Stimulated activated CD4-positive, alpha-beta T cell treated with anti-CD3 and anti-CD28 coated beads, Interleukin-1b, Interleukin-23, amount 100 ng/mL, for 4 hours (primary cell): Measurements from ENCODE around the gene RBM7.

ENCODE experiments used
- DNase-seq, 2 donors: peaks; one replicate each; pipeline ENCODE4 v3.0.0-alpha.2; 2020; ENCODE audit warnings: low read depth in 2 of 2

RBM7 gene, protein sequence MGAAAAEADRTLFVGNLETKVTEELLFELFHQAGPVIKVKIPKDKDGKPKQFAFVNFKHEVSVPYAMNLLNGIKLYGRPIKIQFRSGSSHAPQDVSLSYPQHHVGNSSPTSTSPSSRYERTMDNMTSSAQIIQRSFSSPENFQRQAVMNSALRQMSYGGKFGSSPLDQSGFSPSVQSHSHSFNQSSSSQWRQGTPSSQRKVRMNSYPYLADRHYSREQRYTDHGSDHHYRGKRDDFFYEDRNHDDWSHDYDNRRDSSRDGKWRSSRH

DNA sequence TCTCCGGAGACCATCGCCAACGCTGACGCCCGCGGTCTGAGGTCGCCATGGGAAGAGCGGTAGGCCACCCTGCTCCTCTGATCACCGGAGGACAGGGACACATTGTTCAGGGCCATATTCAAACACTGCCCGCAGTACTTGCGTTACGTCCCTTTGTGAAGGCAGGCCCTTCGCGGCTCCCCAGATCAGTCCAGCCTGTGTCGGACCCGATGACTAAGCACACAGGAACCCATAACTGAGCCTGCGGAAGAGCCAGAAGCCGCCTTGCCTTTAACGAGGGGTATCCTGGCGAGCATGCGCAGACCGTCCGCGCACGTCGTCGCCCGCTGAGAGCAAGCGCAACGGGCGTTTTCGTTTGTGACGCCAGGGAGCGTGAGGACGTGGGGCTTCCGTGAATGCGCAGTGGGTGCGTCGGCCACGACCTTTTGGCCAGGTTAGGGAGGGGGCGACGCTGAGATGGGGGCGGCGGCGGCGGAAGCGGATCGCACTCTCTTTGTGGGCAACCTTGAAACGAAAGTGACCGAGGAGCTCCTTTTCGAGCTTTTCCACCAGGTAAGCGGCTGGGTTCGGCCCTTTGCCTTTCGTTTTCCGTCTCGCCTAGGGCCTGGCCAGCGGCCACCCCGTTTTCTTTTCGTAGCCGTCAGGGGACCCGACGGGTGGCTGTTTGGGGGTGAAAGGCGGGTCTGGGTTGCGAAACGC is at the start of gene RBM7, which contains the start of gene C11orf71:
Gene RBM7 (plus strand): TSS at position 451 of the 699 bp plus-strand sequence. CDS start 6 bp downstream, at position 457.
Gene C11orf71 (minus strand): TSS at position 296 of the 699 bp plus-strand sequence. CDS start 180 bp downstream, at position 116.
- DNase-seq = peak; percentile 95 to 97

DNA sequence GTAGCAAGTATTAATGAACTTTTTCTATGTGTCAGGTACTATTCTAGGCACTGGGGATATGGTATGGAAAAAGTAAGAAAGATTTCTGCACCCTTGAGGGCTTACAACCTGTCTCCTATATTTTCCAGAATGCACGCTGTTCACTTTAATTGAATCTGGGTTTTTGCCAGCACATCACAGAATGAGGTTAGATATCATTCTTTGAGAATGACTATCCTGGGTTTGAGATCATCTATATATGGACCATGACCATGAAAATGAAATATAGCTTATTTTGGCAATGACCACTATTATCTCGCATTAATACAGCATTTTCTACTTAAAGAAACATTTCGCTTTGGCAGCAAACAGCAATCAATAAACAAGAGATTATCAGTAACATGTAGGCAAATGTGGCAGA is 47.0 kb upstream of the RBM7 start:
- no peak for DNase-seq

DNA sequence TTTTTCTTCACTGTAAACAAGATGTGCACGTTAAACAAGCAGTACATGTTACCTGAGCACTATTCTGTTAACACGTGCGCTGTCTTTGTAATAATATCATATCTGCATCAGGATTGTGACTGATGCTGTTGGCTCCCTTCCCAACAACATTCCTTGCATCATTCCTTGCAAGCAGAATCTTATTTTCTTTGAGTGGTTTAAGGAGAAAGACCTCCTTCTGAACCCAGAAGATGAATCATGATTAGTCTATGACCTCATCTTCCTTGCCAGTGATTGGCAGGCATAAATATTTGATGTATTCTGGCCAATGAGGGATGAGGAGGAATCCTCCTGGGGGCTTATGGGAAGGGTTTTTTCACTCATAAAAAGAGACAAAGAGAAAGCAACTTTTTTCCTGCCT is 46.4 kb upstream of the RBM7 start:
- no peak for DNase-seq

DNA sequence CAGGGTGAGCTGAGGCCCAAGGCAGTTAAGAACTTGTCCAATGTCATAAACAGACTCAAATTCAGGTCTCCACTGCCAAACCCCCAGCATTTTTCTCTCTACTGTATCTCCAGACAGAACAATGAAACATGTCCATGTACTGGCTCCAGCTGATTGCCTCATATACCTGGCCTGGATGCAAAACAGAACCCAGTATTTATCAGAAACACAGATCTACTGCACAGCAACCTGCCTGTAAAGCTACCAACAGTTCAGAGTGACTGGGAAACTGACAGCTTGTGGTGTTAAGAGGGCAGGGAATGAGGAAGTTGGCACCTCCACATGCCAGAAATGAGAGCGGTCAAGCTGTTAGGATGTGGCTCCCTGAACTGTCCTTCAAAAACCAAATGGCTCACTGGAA is 41.8 kb upstream of the RBM7 start:
- no peak for DNase-seq

DNA sequence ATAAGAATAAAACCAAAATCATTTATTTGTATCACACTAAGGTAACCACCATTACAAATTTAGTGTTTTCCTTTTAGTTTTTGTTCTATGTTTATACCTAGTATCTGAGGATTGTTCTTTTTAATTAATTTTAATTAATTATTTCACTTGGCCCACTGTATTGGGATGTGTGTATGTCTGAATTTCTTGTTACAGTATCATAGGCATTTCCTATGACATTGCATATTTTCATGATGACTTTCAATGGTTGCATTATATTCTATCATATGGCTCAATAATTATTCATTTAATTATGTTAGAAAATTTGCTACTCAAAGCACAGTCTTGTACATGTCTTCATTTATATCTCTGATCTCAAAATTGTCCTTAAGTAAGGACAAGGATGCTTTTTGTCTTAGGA is 41.1 kb upstream of the RBM7 start:
- DNase-seq = no peak

DNA sequence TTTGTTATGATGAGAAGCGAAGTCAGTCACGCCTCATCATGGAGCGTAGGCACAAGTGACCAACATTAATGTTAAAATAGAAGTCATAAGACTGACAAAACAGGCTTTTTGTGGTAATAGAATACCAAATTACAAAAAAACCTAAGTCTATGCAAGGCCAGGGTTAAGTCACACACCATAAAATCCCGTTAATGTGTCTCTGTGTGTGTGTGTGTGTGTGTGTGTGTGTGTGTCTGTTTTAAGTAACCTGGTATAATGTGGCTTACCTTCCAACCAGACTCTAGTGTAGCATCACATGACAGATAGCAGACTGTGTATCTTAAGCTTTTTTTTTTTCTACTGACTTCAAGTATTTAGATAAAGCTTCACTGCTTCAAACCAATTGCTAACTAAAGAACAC is 38.1 kb upstream of the RBM7 start:
- no peak for DNase-seq

DNA sequence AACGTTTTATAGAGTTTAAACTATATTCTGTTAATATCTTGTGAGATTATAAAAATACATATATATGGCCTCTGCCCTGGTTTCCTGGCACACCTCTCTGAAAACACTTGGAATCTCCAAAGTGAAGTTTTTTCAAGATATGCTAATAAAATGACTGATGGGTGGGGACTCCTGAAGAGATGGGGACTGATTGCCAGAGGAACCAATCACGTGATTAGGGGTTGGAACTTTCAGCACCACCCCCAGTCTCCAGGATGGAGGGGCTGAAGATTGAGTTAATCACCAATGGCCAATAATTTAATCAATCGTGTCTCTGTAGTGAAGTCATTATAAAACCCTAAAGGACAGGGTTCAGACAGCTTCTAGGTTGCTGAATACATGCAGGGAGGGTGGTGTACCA is 37.5 kb upstream of the RBM7 start:
- DNase-seq = no peak

DNA sequence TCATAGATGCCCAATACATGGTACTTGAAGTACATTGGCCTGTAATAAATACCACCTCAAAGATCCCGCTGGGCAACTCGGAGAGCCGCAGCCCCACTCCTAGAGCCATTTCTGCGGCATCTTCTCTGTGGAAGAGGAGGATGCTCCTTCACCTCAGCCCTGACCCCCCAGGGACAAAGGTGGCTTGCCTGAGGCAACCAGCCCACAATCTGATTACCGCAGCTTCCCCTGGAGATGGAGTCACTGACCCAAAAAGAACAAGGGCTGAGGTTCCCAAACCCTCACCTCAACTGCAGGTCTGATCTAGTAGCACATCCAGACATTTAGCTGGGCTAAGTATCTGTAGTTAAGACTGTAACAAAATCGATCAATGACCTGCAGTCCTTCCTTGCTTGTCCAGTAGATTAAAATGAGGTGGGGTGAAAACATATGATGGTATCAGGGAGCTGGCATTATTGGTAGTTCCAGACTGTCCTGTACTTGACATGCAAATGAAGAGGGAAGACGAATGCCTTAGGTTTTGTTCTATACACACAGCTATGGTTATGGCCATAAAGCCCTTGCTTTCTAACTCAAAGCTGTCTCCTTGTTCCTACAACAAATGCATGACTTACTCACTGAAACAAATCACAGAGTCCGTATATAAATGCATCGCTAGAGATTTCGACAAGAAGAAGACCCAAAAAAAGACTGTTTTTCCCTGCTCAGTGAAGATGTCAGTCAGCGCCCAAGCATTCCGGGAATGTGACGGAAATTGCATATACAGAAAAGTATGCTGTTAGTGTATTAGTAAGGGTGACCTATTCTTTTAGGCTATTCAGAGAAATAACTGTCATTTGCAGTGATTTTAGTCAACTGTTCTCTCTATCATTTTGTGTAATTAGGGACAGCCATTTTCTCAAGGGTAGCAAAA is 33.9 kb upstream of the RBM7 start:
- DNase-seq = no peak

DNA sequence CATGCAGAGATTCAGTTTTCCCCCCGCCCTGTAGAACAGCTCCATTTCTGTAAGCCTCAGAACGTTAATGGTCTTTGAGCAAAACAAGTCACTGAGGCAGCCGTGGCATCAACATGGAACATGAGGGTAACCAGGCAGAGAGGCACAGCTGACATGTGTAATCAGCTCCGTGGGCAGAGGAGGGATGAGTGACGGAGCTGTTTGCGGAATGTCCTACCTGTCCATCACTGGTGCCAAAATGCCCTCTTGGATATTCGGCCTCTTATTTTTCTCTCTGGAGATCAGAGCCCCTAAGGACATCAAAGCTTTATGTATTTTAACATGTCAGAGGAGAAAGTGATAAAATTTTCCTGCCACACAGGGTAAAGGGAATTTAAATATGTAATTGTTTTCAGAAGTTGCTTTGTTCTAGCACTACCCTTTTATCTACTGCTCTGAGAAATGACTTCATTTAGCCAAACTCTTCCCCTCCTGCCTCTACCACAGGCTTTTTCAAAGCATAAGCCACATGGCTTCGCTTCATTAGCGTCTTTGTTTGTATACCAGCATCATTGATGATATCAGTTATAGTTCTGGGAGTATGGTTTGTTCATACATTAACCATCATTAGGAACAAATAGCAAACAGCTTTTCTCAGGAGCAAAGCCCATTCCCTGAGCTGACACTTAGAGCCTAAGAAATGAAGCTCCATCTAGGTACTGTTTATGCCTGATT is 33.1 kb upstream of the RBM7 start:
- DNase-seq = no peak

DNA sequence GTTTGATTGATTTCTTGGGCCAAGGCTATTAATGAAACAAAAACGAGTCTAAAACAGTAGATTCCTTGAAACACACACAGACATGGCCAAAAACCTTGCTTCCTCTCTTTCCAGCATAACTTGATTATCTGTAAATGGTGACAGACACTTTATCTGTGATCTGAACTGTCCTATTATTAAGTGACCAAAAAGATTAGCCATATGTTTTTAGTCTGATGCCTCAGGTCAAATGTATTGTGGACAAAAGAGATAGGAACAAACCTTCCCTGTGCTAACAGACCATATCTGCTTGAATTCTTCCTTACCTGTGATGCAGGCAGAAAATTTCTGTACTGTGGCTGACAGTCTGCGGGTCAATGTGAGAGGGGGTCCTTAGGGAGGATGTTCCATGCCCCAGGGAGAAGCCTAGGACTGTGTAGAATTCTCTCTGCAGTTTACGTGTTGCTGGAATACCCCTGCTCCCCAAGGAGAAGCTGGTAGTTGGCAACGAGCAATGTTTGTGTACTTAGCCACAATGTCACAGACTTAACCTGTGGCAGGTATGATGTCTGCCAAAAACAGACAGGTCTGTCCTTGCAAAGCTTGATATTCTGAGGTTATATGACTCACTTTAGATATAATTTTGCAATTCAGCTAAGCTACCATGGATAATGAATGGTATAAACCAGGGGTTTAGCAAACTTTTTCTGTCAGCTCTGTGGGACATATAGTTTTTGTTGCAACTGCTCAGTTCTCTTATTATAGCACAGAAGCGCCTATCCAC is 31.4 kb upstream of the RBM7 start:
- no peak for DNase-seq

DNA sequence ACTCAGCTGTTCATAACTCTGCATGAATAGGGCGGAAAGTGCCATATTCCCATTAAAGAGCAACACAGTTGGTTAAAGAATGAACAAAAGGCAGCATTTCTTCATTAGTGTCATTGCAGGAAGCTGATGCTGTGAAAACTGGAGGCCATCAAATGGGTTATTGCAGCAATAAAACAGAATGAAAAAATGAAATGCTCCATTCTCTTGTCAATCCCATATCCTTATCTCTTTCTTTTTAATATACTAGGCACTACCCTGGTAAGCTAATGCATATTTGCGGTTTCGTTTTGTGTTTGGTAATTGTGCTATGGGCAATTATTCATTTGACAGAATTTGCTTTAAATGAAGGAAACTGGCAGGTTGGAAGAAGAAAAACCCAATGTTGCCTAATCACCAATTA is 25.4 kb upstream of the RBM7 start:
- no peak for DNase-seq

DNA sequence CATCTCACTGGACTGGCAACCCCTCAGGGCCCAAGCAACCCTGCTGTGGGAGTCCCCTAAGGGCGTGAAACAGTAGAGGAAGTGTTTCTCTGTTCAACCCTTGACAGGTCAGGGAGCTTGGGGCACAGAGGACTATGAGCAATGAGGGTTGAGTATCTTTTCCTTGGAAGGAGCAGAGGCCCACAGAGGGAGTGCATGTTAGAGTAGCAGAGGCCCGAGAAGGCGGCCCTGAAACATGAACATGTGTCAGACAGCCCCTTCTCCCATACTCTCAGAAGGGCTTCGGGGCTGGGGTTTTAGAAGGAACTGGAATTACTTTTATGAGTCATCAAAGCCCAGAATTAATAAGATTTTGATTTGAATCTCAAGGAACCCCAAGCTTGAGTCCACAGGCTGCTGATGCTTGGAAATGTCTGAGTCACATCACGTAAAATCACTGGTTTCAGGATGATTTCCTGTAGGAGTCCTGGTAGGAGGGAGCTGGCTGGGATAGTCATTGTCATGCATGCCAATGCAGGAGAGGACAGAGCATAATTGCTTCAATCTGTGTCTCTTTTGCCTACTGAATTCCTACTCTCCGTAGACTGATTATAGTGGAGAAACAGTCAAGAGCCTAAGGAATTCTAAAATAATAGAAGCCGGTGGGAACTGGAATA is 22.7 kb upstream of the RBM7 start:
- DNase-seq = no peak

DNA sequence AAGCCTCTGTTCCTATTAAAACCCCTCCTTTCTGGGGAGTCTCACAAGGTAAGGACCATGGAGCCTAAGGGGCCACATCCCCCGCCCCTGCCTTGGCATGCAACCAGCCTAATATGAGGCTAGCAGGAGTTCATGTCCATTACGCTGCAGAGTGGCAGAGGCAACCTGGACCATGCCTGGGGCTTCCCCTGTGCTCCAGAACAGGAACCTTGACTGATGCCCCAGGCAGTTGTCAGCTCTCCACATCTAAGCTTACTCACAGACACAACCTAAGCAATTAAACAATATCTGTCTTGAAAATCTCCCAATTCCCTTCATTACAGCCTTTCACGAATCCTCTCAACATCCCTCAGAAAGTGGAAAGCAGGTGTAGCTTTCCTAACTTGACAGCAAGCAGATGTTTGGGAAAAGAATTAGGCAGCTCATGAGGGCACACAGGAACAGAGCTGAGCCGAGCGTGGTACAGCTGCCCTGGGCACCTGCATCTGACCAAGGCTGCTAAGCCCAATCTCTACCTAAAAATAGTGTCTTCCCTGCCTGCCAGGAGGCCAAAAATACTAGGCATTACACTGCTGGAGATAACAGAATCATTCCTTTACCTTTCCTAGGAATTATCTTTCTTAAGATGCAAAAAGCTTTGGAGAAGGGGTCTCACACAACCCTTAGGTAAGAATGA is 20.9 kb upstream of the RBM7 start:
- no peak for DNase-seq

DNA sequence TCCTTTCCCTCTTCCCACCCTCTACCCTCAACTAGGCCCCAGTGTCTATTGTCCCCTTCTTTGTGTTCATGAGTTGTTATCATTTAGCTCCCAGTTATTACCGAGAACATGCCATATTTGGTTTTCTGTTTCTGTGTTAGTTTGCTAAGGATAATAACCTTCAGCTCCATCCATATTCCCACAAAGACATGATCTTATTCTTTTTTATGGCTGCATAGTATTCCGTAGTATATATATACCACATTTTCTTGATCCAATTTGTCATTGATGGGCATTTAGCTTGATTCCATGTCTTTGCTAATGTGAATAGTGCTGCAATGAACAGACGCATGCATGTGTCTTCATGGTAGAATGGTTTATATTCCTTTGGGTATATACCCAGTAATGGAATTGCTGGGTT is 18.0 kb upstream of the RBM7 start:
- no peak for DNase-seq

DNA sequence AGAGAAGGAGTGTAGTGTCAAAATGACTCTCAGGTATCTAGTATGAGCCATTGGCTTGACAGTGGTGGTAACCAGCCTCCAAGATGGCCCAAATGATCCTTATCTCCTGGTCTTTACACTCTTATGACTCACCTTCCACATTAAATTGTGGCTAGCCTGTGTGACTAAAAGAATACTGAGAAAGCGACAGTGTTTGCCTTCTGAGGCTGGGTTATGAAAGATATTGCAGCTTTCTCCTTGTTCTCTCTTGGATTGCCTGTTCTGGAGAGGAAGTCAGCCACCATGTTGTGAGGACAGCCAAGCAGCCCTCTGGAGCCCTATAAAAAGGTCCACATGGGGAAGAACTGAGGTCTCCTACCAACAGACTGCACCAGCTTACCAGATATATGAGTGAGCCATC is 16.0 kb upstream of the RBM7 start:
- no peak for DNase-seq

DNA sequence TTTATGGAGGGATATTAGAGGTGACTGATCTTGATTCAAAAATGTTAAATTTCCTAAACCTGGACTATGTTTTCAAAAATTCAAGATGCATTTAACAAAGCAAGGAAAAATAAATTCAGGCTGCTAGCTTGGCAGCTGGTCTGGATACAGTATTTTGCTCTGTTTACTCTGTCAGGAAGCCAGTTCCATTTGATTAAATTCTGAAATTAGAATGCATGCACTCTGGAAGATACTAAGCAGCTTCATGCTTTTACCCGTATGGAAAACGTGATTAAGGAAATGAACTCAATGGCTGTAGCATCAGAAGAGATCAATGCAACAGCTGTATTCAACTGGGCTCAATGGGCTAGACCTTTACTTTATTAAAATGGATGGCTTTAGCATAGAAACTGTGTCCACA is 14.3 kb upstream of the RBM7 start:
- DNase-seq = no peak

DNA sequence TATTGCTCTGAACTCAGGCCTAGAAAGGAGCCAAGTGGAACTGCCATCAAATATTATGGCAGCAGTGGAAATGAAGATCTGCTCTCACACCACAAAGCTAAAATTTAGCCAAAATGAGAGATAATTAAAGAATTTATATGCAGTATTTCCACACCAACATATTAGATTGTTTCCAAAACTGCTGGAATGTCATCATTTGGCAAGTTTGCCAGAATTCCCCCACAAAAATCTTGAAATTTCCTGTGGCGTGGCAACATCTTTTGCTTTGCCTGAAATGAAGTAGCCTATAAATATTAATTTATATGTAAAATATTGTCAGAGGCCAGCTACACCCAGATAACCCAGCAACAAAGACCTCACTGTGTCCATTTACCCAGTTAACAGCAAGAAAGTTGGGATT is 13.9 kb upstream of the RBM7 start:
- DNase-seq = no peak

DNA sequence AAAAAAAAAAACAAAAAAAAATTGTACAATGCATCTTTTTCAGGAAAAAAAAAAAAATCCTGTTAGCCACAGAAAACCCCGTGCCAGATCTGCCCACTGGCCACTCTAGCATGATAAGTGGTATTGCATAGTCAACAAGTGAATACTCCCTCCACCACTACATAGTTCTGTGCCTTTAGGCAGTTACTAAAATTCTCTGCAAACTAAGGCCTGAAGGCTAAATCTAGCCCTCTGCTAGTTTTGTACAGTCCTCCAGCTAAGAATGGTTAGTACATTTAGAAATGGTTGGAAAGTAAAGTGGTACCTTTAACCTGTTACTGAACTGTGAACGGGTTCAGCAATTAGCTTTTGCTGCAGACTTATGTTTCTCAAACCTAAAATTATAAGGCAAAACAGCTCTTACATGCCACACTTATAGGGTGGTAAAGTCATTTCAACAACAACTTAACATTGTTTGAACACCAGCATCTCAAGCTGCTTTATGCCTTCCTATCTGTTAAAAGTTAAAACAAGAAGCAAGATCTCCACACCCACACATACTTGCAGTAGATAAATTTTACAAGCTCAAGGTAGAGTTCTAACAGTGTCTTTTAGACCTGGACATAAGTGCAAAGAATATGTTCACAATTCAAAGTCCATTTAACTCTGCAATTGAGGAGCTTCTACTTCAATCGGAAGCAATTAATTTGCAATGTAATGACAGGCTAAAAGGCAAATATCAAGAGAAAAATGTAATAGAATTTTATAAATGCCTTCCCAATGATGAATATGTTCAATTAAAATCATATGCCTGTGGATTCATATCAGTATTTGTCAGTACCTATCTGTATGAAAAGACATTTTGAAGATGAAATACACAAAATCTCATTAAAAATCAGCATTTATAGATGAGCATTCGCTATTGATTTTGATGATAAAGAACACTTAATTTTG is 7.5 kb upstream of the RBM7 start:
- DNase-seq = no peak

DNA sequence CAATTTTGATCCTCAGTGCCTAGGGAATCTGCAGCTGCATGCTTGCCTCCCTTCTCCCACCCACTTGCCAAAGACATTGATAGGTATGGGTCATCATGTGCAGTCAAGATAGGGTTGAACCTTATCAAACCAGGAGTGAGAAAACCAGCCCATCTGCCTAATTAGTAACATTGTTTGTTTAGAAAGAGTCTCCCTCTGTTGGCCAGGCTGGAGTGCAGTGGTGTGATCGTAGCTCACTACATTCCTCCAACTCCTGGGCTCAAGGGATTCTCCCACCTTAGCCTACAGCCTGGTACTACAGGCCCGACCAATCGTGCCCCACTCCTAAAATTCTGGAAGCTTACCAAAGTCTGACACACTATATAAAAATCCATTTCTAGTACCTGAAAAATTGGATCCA is 4.7 kb upstream of the RBM7 start:
- no peak for DNase-seq
